Measurements from ENCODE around the gene TBC1D14. TPM values are rescaled to one million over a fixed set of nuclear protein-coding genes. Genes with fewer than 3 reads are reported as not detected.

TBC1D14 gene
- total RNA-seq, 2 experiments from 2014 or later = 37.1 to 37.3 TPM

- CTCF ChIA-PET = interaction anchor here (1.4 kb wide), 1 partner anchor 27 kb away, joined by 4 read pairs; no protein-coding TSS in a partner anchor
- peak overlapping the region; percentile 30 for H3K27ac Mint-ChIP-seq
- H3K27me3 Mint-ChIP-seq = no peaks in the 10 kb centered on the region
Observed at GRCh38 chr4:7001271-7001670, 91.6 kb downstream of the TBC1D14 start.

GRCh38 chr4:7002336-7002735 is 92.7 kb downstream of the TBC1D14 start:
- Mint-ChIP-seq H3K27ac (no peak overlapping the region), H3K36me3 (peaks cover 45% of the 10 kb centered on the region), H3K9me3 (no peaks in the 10 kb centered on the region), H3K4me3 (no peak overlapping the region), H3K4me1 (ENCODE audit: low read depth) (peaks cover 16% of the 10 kb centered on the region), H3K27me3 (no peaks in the 10 kb centered on the region)
- no peak for DNase-seq
- intact Hi-C loops (cut with micrococcal nuclease) = no loop called here
- ChIA-PET CTCF (no interaction called here), POLR2A (no interaction called here)

More at GRCh38 chr4:7001271-7001670, 91.6 kb downstream of the TBC1D14 start:
- POLR2A ChIA-PET = no interaction called here
- Mint-ChIP-seq H3K4me1 (ENCODE audit: low read depth) (peaks cover 16% of the 10 kb centered on the region), H3K36me3 (peaks cover 47% of the 10 kb centered on the region), H3K9me3 (no peaks in the 10 kb centered on the region), H3K4me3 (no peak overlapping the region)
- no peak for DNase-seq
- intact Hi-C loops (cut with micrococcal nuclease) = no loop called here

DNA sequence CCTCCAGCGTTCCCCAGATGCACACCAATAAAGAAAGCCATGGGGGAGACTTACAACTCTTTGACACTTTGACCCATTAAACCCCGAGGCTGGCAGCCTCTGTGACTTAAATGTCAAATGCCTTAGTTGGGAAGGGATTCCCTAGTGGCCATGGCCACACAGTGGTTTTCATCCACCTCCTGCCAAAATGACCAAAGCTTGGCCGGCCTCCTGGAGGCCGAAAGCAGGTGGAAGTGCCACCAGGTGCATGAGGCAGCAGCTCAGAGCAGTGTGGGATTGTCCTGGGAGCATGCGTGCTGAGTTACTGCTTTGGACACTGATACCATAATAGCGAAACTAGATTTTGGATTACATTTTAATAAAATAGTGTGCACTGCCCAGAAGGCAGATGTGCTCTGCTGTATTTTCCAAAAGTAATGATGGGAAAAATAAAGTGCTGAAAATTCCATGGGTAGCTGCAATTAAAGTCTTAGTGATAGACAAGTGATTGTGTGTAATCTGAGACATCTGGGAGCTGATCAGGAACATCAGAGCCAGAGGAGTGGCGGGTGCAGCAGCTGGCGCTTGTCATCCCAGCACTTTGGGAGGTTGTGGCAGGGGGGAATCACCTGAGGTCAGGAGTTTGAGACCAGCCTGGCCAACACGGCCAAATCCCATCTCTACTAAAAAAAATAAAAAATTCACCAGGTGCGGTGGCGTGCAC is 93.7 kb downstream of the TBC1D14 start:
- intact Hi-C loops (cut with micrococcal nuclease) = no loop called here
- Mint-ChIP-seq H3K36me3 (peaks cover 41% of the 10 kb centered on the region), H3K27ac (no peak overlapping the region), H3K9me3 (no peaks in the 10 kb centered on the region), H3K27me3 (no peaks in the 10 kb centered on the region), H3K4me1 (ENCODE audit: low read depth) (peaks cover 17% of the 10 kb centered on the region), H3K4me3 (no peak overlapping the region)
- ChIA-PET POLR2A (no interaction called here), CTCF (interaction anchor here (0.8 to 1.1 kb wide), 2 partner anchors 29 to 129 kb away, joined by 3 read pairs; no protein-coding TSS in a partner anchor)
- DNase-seq = no peak

- H3K36me3 Mint-ChIP-seq = peaks cover 38% of the 10 kb centered on the region
Observed at GRCh38 chr4:7003879-7004240, 94.2 kb downstream of the TBC1D14 start.

DNA sequence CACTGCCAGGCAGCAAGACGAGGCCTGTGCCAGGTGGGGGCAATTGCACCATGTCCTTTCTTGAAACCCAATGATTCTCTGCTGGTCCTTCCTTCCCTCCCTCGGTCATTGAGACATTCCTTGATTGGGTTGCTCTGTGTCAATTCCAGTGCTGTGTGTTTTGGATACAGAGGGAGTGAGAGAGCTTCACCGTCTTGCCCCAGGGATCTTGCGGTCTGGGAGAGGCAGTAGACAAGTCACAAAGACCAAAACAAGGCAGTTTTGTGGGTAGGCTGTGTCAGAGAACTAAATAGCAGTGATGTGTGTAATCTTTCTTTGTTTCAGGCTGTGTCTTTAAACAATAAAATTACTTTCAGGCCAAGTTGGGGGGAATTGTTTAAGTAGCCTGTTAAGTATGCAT is 94.7 kb downstream of the TBC1D14 start:
- H3K4me3 Mint-ChIP-seq = no peak overlapping the region
- peaks cover 34% of the 10 kb centered on the region for H3K36me3 Mint-ChIP-seq
- no peaks in the 10 kb centered on the region for H3K27me3 Mint-ChIP-seq
- intact Hi-C loops (cut with micrococcal nuclease) = no loop called here
- DNase-seq = no peak
- POLR2A ChIA-PET = no interaction called here
- no peak overlapping the region for H3K27ac Mint-ChIP-seq
- peaks cover 11% of the 10 kb centered on the region for H3K4me1 Mint-ChIP-seq (ENCODE audit: low read depth)
- CTCF ChIA-PET = no interaction called here
- H3K9me3 Mint-ChIP-seq = no peaks in the 10 kb centered on the region

More at GRCh38 chr4:7003879-7004240, 94.2 kb downstream of the TBC1D14 start:
- Mint-ChIP-seq H3K27me3 (no peaks in the 10 kb centered on the region), H3K27ac (no peak overlapping the region), H3K9me3 (no peaks in the 10 kb centered on the region), H3K4me3 (no peak overlapping the region), H3K4me1 (ENCODE audit: low read depth) (peaks cover 15% of the 10 kb centered on the region)
- intact Hi-C loops (cut with micrococcal nuclease) = no loop called here
- ChIA-PET CTCF (interaction anchor here (0.8 to 1.1 kb wide), 2 partner anchors 29 to 130 kb away, joined by 3 read pairs; no protein-coding TSS in a partner anchor), POLR2A (no interaction called here)
- DNase-seq = no peak

DNA sequence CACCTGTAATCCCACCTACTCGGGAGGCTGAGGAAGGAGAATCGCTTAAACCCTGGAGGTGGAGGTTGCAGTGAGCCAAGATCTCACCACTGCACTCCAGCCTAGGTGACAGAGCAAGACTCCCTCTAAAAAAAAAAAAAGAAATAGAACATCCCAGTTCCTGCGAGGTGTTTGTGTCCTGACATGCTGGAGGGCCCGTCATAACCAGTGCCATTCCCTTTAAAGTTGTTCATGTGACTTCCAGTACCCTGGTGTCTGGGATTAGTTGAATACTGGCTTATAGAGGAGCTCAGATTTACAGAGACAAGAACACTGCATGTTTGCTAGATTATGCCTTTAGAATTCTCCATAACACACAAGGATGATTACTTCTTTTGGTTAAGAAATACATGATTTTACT is 95.9 kb downstream of the TBC1D14 start:
- POLR2A ChIA-PET = no interaction called here
- no peaks in the 10 kb centered on the region for H3K9me3 Mint-ChIP-seq
- intact Hi-C loops (cut with micrococcal nuclease) = no loop called here
- CTCF ChIA-PET = interaction anchor here (0.7 kb wide), 1 partner anchor 64 kb away, joined by 4 read pairs; no protein-coding TSS in a partner anchor
- H3K27ac Mint-ChIP-seq = no peak overlapping the region
- peaks cover 32% of the 10 kb centered on the region for H3K36me3 Mint-ChIP-seq
- H3K4me1 Mint-ChIP-seq (ENCODE audit: low read depth) = peaks cover 7% of the 10 kb centered on the region
- DNase-seq = no peak
- H3K4me3 Mint-ChIP-seq = no peak overlapping the region
- H3K27me3 Mint-ChIP-seq = no peaks in the 10 kb centered on the region

DNA sequence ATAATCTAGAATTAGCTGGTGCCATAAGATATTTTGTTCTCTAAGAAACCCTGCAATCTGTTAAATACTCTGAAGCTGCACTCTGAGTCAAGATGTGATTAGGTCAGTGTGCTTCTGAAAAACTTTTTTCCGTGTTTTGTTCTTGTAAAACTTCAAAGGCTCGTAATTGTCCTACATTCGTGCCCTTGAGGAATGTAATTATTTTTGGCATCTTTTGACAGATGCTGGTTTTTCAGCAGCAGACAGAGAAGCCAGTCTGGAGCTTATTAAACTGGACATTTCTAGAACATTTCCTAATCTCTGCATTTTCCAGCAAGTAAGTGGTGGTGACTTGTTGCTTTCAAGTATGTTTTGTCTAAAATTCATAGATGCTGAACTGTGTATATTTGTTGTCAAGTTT is 96.8 kb downstream of the TBC1D14 start:
- no peaks in the 10 kb centered on the region for H3K9me3 Mint-ChIP-seq

DNA sequence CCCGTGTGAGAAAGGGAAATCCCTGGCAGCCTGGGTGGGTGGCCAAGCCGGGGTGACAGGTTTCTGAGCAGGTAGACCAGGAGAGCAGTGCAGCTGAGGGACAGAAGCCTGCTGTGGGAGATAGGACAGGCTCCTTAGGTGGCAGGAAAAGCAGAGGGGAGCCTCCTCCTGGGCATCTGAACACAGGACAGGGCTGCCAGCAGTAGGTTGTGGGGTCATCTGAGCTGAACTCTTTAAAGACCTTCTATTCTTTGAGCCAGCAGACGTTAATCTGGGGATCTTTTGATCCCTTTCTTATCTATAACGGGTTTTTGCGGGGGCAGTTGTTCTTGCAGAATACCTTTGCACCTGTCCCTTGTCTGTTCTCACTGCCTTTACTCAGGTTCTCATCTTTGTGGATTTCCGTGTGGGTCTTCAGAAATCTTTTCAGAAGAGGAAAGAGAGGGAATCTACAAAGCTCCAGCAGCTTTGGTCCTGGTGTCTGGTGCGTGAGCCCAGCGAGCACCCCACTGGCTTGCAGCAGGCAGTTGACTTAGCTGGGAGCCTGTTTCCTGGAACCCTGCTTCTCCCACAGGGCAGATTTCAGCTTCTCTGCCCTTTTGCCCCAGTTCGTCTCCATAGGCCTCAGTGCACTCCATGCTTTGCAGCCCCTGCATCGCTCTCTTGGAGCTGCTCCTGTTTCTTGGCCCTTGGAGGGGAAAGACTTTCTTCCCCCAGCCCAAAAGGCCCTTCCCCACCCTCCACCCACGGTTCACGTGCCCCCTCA is 97.7 kb downstream of the TBC1D14 start:
- Mint-ChIP-seq H3K9me3 (no peaks in the 10 kb centered on the region), H3K36me3 (peaks cover 24% of the 10 kb centered on the region), H3K4me3 (no peak overlapping the region), H3K27me3 (no peaks in the 10 kb centered on the region), H3K4me1 (ENCODE audit: low read depth) (peaks cover 3% of the 10 kb centered on the region), H3K27ac (no peak overlapping the region)
- DNase-seq = no peak
- intact Hi-C loops (cut with micrococcal nuclease) = no loop called here
- ChIA-PET CTCF (interaction anchor here (0.9 kb wide), 1 partner anchor 64 kb away, joined by 3 read pairs; no protein-coding TSS in a partner anchor), POLR2A (interaction anchor here (1.0 kb wide), 1 partner anchor 19 kb away, joined by 3 read pairs; no protein-coding TSS in a partner anchor)

More for the DNA sequence above, 96.8 kb downstream of the TBC1D14 start:
- no peak for DNase-seq
- Mint-ChIP-seq H3K27ac (no peak overlapping the region), H3K27me3 (no peaks in the 10 kb centered on the region), H3K4me1 (ENCODE audit: low read depth) (peaks cover 3% of the 10 kb centered on the region), H3K36me3 (peaks cover 32% of the 10 kb centered on the region), H3K4me3 (no peak overlapping the region)
- intact Hi-C loops (cut with micrococcal nuclease) = no loop called here
- ChIA-PET CTCF (no interaction called here), POLR2A (no interaction called here)

- Mint-ChIP-seq H3K27ac (peak overlapping the region; percentile 49), H3K9me3 (no peaks in the 10 kb centered on the region), H3K27me3 (no peaks in the 10 kb centered on the region), H3K4me1 (ENCODE audit: low read depth) (peaks cover 3% of the 10 kb centered on the region), H3K4me3 (no peak overlapping the region), H3K36me3 (peaks cover 24% of the 10 kb centered on the region)
- ChIA-PET POLR2A (interaction anchor here (1.0 kb wide), 1 partner anchor 20 kb away, joined by 3 read pairs; no protein-coding TSS in a partner anchor), CTCF (interaction anchor here (0.9 kb wide), 1 partner anchor 63 kb away, joined by 3 read pairs; no protein-coding TSS in a partner anchor)
- DNase-seq = no peak
- intact Hi-C loops (cut with micrococcal nuclease) = no loop called here
Observed at GRCh38 chr4:7007944-7008343, 98.3 kb downstream of the TBC1D14 start.

GRCh38 chr4:7009564-7009963 is 99.9 kb downstream of the TBC1D14 start:
- intact Hi-C loops (cut with micrococcal nuclease) = no loop called here
- Mint-ChIP-seq H3K4me3 (no peak overlapping the region), H3K27ac (no peak overlapping the region), H3K9me3 (no peaks in the 10 kb centered on the region), H3K27me3 (no peaks in the 10 kb centered on the region), H3K4me1 (ENCODE audit: low read depth) (peaks cover 5% of the 10 kb centered on the region), H3K36me3 (peaks cover 30% of the 10 kb centered on the region)
- DNase-seq = no peak
- CTCF ChIA-PET = no interaction called here
- POLR2A ChIA-PET = no interaction called here

DNA sequence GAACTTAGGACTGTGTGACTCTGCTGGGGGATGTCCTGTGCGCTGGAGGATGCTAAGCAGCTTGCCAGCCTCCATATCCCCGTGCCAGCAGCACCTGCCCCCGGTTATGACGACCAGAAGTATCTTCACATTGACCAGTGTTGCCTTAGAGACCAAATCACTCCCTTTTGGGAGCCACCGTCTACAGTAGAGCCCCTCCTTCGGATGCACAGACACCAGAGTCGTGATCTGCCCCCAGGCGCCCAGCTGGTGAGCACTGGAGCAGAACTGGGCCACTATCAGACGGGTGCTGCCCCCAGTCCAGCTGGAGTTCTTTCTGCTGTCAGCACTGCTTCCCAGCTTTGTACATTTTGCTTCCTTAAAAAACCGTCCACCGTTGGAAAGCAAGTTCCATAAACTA is 103.5 kb downstream of the TBC1D14 start:
- H3K36me3 Mint-ChIP-seq = peaks cover 38% of the 10 kb centered on the region
- CTCF ChIA-PET = no interaction called here

DNA sequence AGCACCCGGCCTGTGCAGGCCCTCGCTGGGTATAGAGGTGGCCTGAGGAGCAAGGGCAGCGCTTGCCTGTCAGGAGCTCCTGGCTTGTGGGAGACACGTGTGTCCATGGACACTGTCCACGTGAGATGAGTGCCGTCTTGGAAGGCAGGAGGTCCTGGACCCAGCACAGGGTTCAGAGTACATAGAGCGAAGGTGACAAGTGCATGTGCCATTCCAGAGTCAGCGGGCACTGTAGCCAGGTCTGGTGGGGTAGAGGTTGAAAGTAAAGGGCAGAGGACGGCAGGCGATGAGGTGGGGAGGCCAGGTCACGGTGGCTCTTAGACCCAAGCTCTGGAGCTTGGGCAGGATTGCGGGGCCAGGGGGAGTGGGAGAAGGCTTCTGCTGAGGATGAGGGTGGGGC is 105.2 kb downstream of the TBC1D14 start:
- Mint-ChIP-seq H3K27ac (no peak overlapping the region), H3K4me1 (ENCODE audit: low read depth) (peaks cover 2% of the 10 kb centered on the region), H3K36me3 (peaks cover 39% of the 10 kb centered on the region), H3K9me3 (no peaks in the 10 kb centered on the region), H3K27me3 (no peaks in the 10 kb centered on the region), H3K4me3 (no peak overlapping the region)
- ChIA-PET POLR2A (no interaction called here), CTCF (no interaction called here)
- intact Hi-C loops (cut with micrococcal nuclease) = no loop called here
- DNase-seq = no peak

More for the DNA sequence above, 103.5 kb downstream of the TBC1D14 start:
- H3K4me3 Mint-ChIP-seq = no peak overlapping the region
- no peak for DNase-seq
- POLR2A ChIA-PET = no interaction called here
- H3K4me1 Mint-ChIP-seq (ENCODE audit: low read depth) = peaks cover 2% of the 10 kb centered on the region
- no peaks in the 10 kb centered on the region for H3K9me3 Mint-ChIP-seq
- intact Hi-C loops (cut with micrococcal nuclease) = no loop called here
- no peak overlapping the region for H3K27ac Mint-ChIP-seq
- H3K27me3 Mint-ChIP-seq = no peaks in the 10 kb centered on the region

Measured in activated CD4-positive, alpha-beta memory T cell treated with anti-CD3 and anti-CD28 coated beads for 36 hours (primary cell).